SK-N-MC (cell line): ENCODE measurements around the gene CLSTN2.

ENCODE experiments used
- EZH2 ChIP-seq: fragments of 200-600 bp; sonication (generic); IDR thresholded peaks from one replicate; pipeline ENCODE4 v1.6.1; 2017; ENCODE audit warnings: antibody characterized with exemption
- POLR2AphosphoS5 ChIP-seq: IDR thresholded peaks from 2 replicates; pipeline ENCODE4 v1.6.1; 2012; ENCODE audit warnings: mild to moderate bottlenecking, low read depth, low read length, borderline replicate concordance

DNA sequence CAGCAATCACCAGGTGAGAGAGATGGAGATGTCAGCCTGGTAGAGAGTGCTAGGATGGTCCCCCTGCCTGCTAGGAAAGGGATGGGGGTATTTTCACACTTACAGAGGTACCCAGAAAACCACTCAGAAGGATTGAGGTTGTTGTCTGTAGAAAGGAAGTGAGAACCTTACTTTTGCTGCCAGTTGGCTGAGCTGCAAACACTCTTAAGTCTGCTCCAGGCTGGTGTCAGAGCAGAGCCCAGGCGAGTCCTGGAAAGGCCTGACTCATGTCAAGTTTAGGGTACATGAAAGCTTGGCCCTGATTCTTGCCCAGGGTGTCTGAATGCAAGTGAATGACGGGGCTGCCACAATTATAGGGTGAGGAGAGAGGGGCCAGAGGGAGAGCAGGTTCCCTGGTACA lies 528.4 kb downstream of the CLSTN2 start:
- TF ChIP-seq EZH2 (no peak), POLR2AphosphoS5 (no peak)
